H1 (cell line): ENCODE data around the gene GFRA3. TPM values are rescaled to one million over a fixed set of nuclear protein-coding genes. Genes with fewer than 3 reads are reported as not detected.
A peak's percentile ranks its signal among the peaks of the same experiment; 100 is the strongest.

ENCODE experiments used
- CTCF ChIA-PET: fragments of 300-600 bp; sonication (Branson Sonifier 250); formaldehyde crosslinking; loops from one replicate; lab custom pipeline; 2021; ENCODE audit not compliant: partially characterized antibody; lab: Charles Lee
- POLR2A ChIA-PET: fragments of 300-600 bp; sonication (Branson Sonifier 250); formaldehyde crosslinking; loops from one replicate; lab custom pipeline; 2021; ENCODE audit warnings: inconsistent platforms; ENCODE audit not compliant: partially characterized antibody; lab: Charles Lee
- DNase-seq, 2 experiments: peaks; one replicate each; pipeline versions ENCODE4 v3.0.0 to v3.0.0-alpha.2; 2010 to 2022; ENCODE audit warnings: low spot score in 2 of 2, low read depth in 1 of 2, mixed read lengths in 1 of 2
- FAIRE-seq: peaks from 2 replicates; lab custom pipeline; 2011; peaks lifted over from hg19 to GRCh38; lab: Jason Lieb, UNC
- H2AFZ ChIP-seq: 2 replicates; pipeline ENCODE4 v1.8.1; 2012; ENCODE audit warnings: low read length, inconsistent platforms
- H2AK5ac ChIP-seq: 2 replicates; pipeline ENCODE4 v1.6.1; 2013; ENCODE audit warnings: low read depth, low read length
- H2BK120ac ChIP-seq: replicated peaks from 2 replicates; pipeline ENCODE3; 2013; ENCODE audit warnings: low read depth, low read length, inconsistent platforms
- H2BK12ac ChIP-seq: 2 replicates; pipeline ENCODE4 v1.6.1; 2013; ENCODE audit warnings: low read depth, low read length
- H2BK15ac ChIP-seq: 2 replicates; pipeline ENCODE4 v1.6.1; 2013; ENCODE audit warnings: low read length
- H2BK20ac ChIP-seq: 2 replicates; pipeline ENCODE4 v1.6.1; 2013; ENCODE audit warnings: low read length
- H2BK5ac ChIP-seq: 2 replicates; pipeline ENCODE4 v1.6.1; 2013; ENCODE audit warnings: low read depth, low read length
- H3K14ac ChIP-seq: 2 replicates; pipeline ENCODE4 v1.6.1; 2013; ENCODE audit warnings: inconsistent platforms; ENCODE audit not compliant: insufficient read length
- H3K18ac ChIP-seq: 2 replicates; pipeline ENCODE4 v1.6.1; 2013; ENCODE audit warnings: low read length; ENCODE audit errors: extremely low read depth
- H3K23ac ChIP-seq: 2 replicates; pipeline ENCODE4 v1.6.1; 2013; ENCODE audit warnings: inconsistent platforms; ENCODE audit not compliant: insufficient read length
- H3K23me2 ChIP-seq: 2 replicates; pipeline ENCODE4 v1.6.1; 2013; ENCODE audit warnings: low read depth, low read length
- H3K27ac ChIP-seq: 2 replicates; pipeline ENCODE4 v1.6.1; 2011; ENCODE audit warnings: low read depth, low read length, inconsistent platforms
- H3K27me3 ChIP-seq, 4 experiments: replicated peaks in 1 of 4; 1 replicate in 1 of 4; 2 replicates in 3 of 4; pipeline versions ENCODE4 v1.6.1 to v1.8.1; 2011 to 2013; ENCODE audit warnings: low read length in 3 of 4, mild to moderate bottlenecking in 3 of 4, inconsistent platforms in 2 of 4, mixed read lengths in 2 of 4, moderate library complexity in 1 of 4; ENCODE audit not compliant: control insufficient read depth in 3 of 4, insufficient read depth in 3 of 4; ENCODE audit errors: extremely low read depth in 1 of 4
- H3K36me3 ChIP-seq, 4 experiments: 2 replicates each; pipeline versions ENCODE4 v1.6.1 to v1.8.1; 2011 to 2013; ENCODE audit warnings: mild to moderate bottlenecking in 4 of 4, low read length in 3 of 4, moderate library complexity in 2 of 4, control low read depth in 1 of 4, inconsistent platforms in 1 of 4; ENCODE audit not compliant: insufficient read depth in 4 of 4, control insufficient read depth in 2 of 4
- H3K4ac ChIP-seq: replicated peaks from 2 replicates; pipeline ENCODE3; 2013; ENCODE audit warnings: low read length, low read depth, mixed read lengths, inconsistent platforms; ENCODE audit not compliant: insufficient read length
- H3K4me1 ChIP-seq, 4 experiments: replicated peaks in 1 of 4; 1 replicate in 1 of 4; 2 replicates in 3 of 4; pipeline versions ENCODE4 v1.6.1 to v1.8.1; 2011 to 2013; ENCODE audit warnings: low read length in 3 of 4, inconsistent platforms in 2 of 4, mixed read lengths in 1 of 4; ENCODE audit not compliant: insufficient read depth in 4 of 4, control insufficient read depth in 3 of 4
- H3K4me2 ChIP-seq, 2 experiments: 2 replicates each; pipeline versions ENCODE4 v1.6.1 to v1.8.1; 2011 to 2013; ENCODE audit warnings: low read depth in 2 of 2, low read length in 2 of 2, control low read depth in 1 of 2, inconsistent platforms in 1 of 2, mild to moderate bottlenecking in 1 of 2; ENCODE audit not compliant: insufficient read depth in 1 of 2
- H3K4me3 ChIP-seq, 4 experiments: fragments of 200-600, 300-600 bp in 1 of 4; sonication (generic), shearing (Covaris generic), sonication (Bioruptor Twin) in 1 of 4; 2 replicates each; pipeline versions ENCODE4 v1.5.1 to v1.8.1; 2011 to 2016; ENCODE audit warnings: low read length in 4 of 4, low read depth in 3 of 4, control low read depth in 2 of 4, inconsistent platforms in 2 of 4, mild to moderate bottlenecking in 2 of 4, mixed read lengths in 1 of 4, moderate library complexity in 1 of 4; ENCODE audit not compliant: insufficient read depth in 2 of 4; ENCODE audit errors: extremely low read depth in 1 of 4
- H3K56ac ChIP-seq: replicated peaks from 2 replicates; pipeline ENCODE3; 2013; ENCODE audit warnings: low read depth, mild to moderate bottlenecking, mixed read lengths, low read length, inconsistent platforms; ENCODE audit not compliant: insufficient read length
- H3K79me1 ChIP-seq: 2 replicates; pipeline ENCODE4 v1.6.1; 2013; ENCODE audit warnings: low read depth, low read length, control low read depth
- H3K79me2 ChIP-seq, 2 experiments: 2 replicates each; pipeline versions ENCODE4 v1.6.1 to v1.8.1; 2012 to 2013; ENCODE audit warnings: low read length in 2 of 2, mild to moderate bottlenecking in 2 of 2, inconsistent platforms in 1 of 2; ENCODE audit not compliant: insufficient read depth in 2 of 2, control insufficient read depth in 1 of 2
- H3K9ac ChIP-seq, 4 experiments: replicated peaks in 1 of 4; 1 replicate in 1 of 4; 2 replicates in 3 of 4; pipeline versions ENCODE4 v1.6.1 to v1.8.1; 2011 to 2013; ENCODE audit warnings: low read depth in 3 of 4, low read length in 3 of 4, control low read depth in 2 of 4, mild to moderate bottlenecking in 2 of 4, moderate library complexity in 2 of 4, inconsistent platforms in 1 of 4; ENCODE audit errors: extremely low read depth in 1 of 4
- H3K9me3 ChIP-seq, 2 experiments: 2 replicates each; pipeline versions ENCODE4 v1.6.1 to v1.8.1; 2012 to 2013; ENCODE audit warnings: mild to moderate bottlenecking in 2 of 2, moderate library complexity in 2 of 2, control low read depth in 1 of 2, inconsistent platforms in 1 of 2, low read depth in 1 of 2, low read length in 1 of 2, mixed read lengths in 1 of 2; ENCODE audit not compliant: insufficient read depth in 2 of 2
- H4K20me1 ChIP-seq, 2 experiments: replicated peaks in 1 of 2; 2 replicates each; pipeline versions ENCODE3 to v1.8.1; 2011 to 2013; ENCODE audit warnings: inconsistent platforms in 2 of 2, low read length in 2 of 2, mild to moderate bottlenecking in 1 of 2; ENCODE audit not compliant: insufficient read depth in 2 of 2, control insufficient read depth in 1 of 2
- H4K5ac ChIP-seq: 2 replicates; pipeline ENCODE4 v1.6.1; 2013; ENCODE audit warnings: low read length, low read depth, mixed read lengths, inconsistent platforms; ENCODE audit not compliant: insufficient read length
- H4K8ac ChIP-seq: 2 replicates; pipeline ENCODE4 v1.8.0; 2013; ENCODE audit warnings: mild to moderate bottlenecking, moderate library complexity, low read length, inconsistent platforms; ENCODE audit not compliant: insufficient read depth; ENCODE audit errors: extremely low read depth
- H4K91ac ChIP-seq: replicated peaks from 2 replicates; pipeline ENCODE3; 2013; ENCODE audit warnings: low read length, mixed read lengths, inconsistent platforms; ENCODE audit not compliant: insufficient read length
- CEBPB ChIP-seq: IDR thresholded peaks from 2 replicates; pipeline ENCODE4 v1.6.1; 2012; ENCODE audit warnings: low read depth, low read length
- SUZ12 ChIP-seq: fragments of 200-600 bp; sonication (generic); IDR thresholded peaks from 2 replicates; pipeline ENCODE4 v1.6.1; 2012; ENCODE audit warnings: mild to moderate bottlenecking, inconsistent platforms, low read length, moderate library complexity, mixed read lengths
- whole genome bisulfite sequencing, 2 experiments: shearing (Covaris generic) in 1 of 2; methylation state at CpG; one replicate each; pipeline versions ENCODE4 v1.1.6 to v1.1.7; 2013 to 2015; ENCODE audit warnings: low lambda C conversion rate in 2 of 2, mixed read lengths in 2 of 2, inconsistent platforms in 1 of 2, low coverage in 1 of 2, missing lambda C conversion rate in 1 of 2; ENCODE audit not compliant: insufficient replicate concordance in 2 of 2, insufficient coverage in 1 of 2, insufficient read length in 1 of 2; ENCODE audit errors: extremely low coverage in 1 of 2, missing lambda C conversion rate in 1 of 2; 5-methylcytosine and 5-hydroxymethylcytosine counted together
- polyA plus RNA-seq, 7 experiments: library from polyadenylated mRNA; depleted of rRNA in 3 of 7; stranded (reverse) in 5 of 7; unstranded in 2 of 7; fragments of >200 nt in 5 of 7; fragments of 200-250 nt in 2 of 7; gene quantifications; 1 replicate in 5 of 7; 2 replicates in 1 of 7; 4 replicates in 1 of 7; pipeline versions ENCODE4 v1.2.1 to v1.2.3, GENCODE V29; 2011 to 2013; ENCODE audit warnings: missing spikeins in 2 of 7, mixed read lengths in 2 of 7
- total RNA-seq: library from RNA; stranded (reverse); fragmentation: NEBNext Ultra II Directional; extraction: Animal tissue kit (Norgen Biotek cat#: 25700); gene quantifications from 2 replicates; pipeline ENCODE4 v1.2.1, GENCODE V29; 2021

GFRA3 gene
- total and polyA plus RNA-seq, 2 of the 8 experiments (the other 6 are each of a cell fraction or from before 2014, with no cell fraction given) = 0.88 to 3.4 TPM

GRCh38 chr5:138216799-138217198 lies 57.6 kb downstream of the GFRA3 start:
- H2BK15ac ChIP-seq = no peak overlapping the region
- FAIRE-seq = no peak
- no peak overlapping the region for H2BK20ac ChIP-seq
- no peak overlapping the region for H3K56ac ChIP-seq
- H2AK5ac ChIP-seq = no peak overlapping the region
- ChIA-PET CTCF (interaction anchor here (1.4 to 1.6 kb wide), 3 partner anchors 8 to 66 kb away, joined by 5 to 8 read pairs (median 6); partner anchors contain the start of gene GFRA3), POLR2A (interaction anchor here (1.8 kb wide), 1 partner anchor 121 kb away, joined by 5 read pairs; the partner anchor contains the start of gene FAM53C)
- WGBS, 2 experiments = 79% methylated on average over 2 of the region's 2 CpGs; no CpG with 5 or more reads in 1 of the 2 experiments
- H3K4me2 ChIP-seq = no peak overlapping the region
- H2BK12ac ChIP-seq = no peak overlapping the region
- no peaks in the 10 kb centered on the region for H3K36me3 ChIP-seq
- H3K9me3 ChIP-seq = no peaks in the 10 kb centered on the region
- H3K79me2 ChIP-seq = peaks cover 0 to 13% of the 10 kb centered on the region in 2 experiments; a peak in 2 of 4 replicates
- no peak overlapping the region for H4K91ac ChIP-seq
- H2BK120ac ChIP-seq = no peak overlapping the region
- no peaks in the 10 kb centered on the region for H4K20me1 ChIP-seq
- no peak overlapping the region for H2BK5ac ChIP-seq
- no peak overlapping the region for H3K4ac ChIP-seq
- H2AFZ ChIP-seq = no peak overlapping the region
- no peak overlapping the region for H3K18ac ChIP-seq
- no peak overlapping the region for H3K27ac ChIP-seq
- DNase-seq = no peak
- H4K8ac ChIP-seq = no peak overlapping the region
- H3K9ac ChIP-seq = no peak overlapping the region
- H3K79me1 ChIP-seq = no peaks in the 10 kb centered on the region
- no peak overlapping the region for H3K14ac ChIP-seq
- no peak overlapping the region for H3K23ac ChIP-seq
- H3K4me3 ChIP-seq = no peak overlapping the region
- no peak overlapping the region for H4K5ac ChIP-seq
- H3K27me3 ChIP-seq = no peaks in the 10 kb centered on the region
- H3K23me2 ChIP-seq = peaks cover 4% of the 10 kb centered on the region
- TF ChIP-seq CEBPB = peak; percentile 54; the same call in 1 of the 2 replicates
- no peak for TF ChIP-seq SUZ12
- TF ChIP-seq, all 59 proteins: peak for 1
- H3K4me1 ChIP-seq = peaks cover 0 to 4% (median 0%) of the 10 kb centered on the region in 4 experiments; a peak in 1 of 7 replicates
